ENCODE data around the gene APBB2.

GRCh38 chr4:41039317-41039716, 175.0 kb downstream of the APBB2 start:
- TF ChIP-seq CTCF (IDR thresholded peaks at IDR 0.05): no peak
- TF ChIP-seq EP300 (IDR thresholded peaks at IDR 0.05): no peak
- no peak for TF ChIP-seq POLR2A (IDR thresholded peaks at IDR 0.05)

All from gastroesophageal sphincter (tissue), 3 donors.